NCI-H2227 (cell line): ENCODE measurements around the gene TMEM179.
"Not testable (repeated sequence)": the region's sequence is repeated elsewhere in the genome, so short reads cannot be mapped to it uniquely, and the experiment has no call there.

Experiments
- DNase-seq: peaks from one replicate; lab custom pipeline; 2025; ENCODE audit not compliant: unreplicated experiment; lab: John Stamatoyannopoulos, UW

TMEM179 gene

GRCh38 chr14:104638190-104638589 is 33.6 kb upstream of the TMEM179 start:
- no peak for DNase-seq

- DNase-seq, result no peak
Measured at GRCh38 chr14:104637546-104638003, 33.0 kb upstream of the TMEM179 start.

GRCh38 chr14:104636846-104637545 is 32.4 kb upstream of the TMEM179 start:
- DNase-seq, result not testable (repeated sequence)

- no peak for DNase-seq
Measured at GRCh38 chr14:104636131-104636530, 31.6 kb upstream of the TMEM179 start.

GRCh38 chr14:104635717-104636116 is 31.1 kb upstream of the TMEM179 start:
- DNase-seq, result no peak

GRCh38 chr14:104634886-104635570 is 30.5 kb upstream of the TMEM179 start:
- DNase-seq, result no peak

GRCh38 chr14:104634138-104634760 is 29.7 kb upstream of the TMEM179 start:
- no peak for DNase-seq

- DNase-seq, result no peak
Measured at GRCh38 chr14:104633276-104634137, 28.9 kb upstream of the TMEM179 start.

GRCh38 chr14:104632781-104633180 is 28.2 kb upstream of the TMEM179 start:
- no peak for DNase-seq

- DNase-seq, result no peak
Measured at GRCh38 chr14:104624939-104625338, 20.4 kb upstream of the TMEM179 start.

- DNase-seq, result no peak
Measured at GRCh38 chr14:104614126-104614812, 9.7 kb upstream of the TMEM179 start.

GRCh38 chr14:104611881-104612280 is 7.3 kb upstream of the TMEM179 start:
- DNase-seq, result no peak

GRCh38 chr14:104610749-104611310 is 6.3 kb upstream of the TMEM179 start:
- no peak for DNase-seq

GRCh38 chr14:104609666-104610065 is 5.1 kb upstream of the TMEM179 start:
- no peak for DNase-seq

GRCh38 chr14:104603711-104604401 is 716 bp downstream of the TMEM179 start:
- DNase-seq, result peak; percentile 39

- DNase-seq, result no peak
Measured at GRCh38 chr14:104602933-104603325, 1.6 kb downstream of the TMEM179 start.

GRCh38 chr14:104602315-104602932 is 2.1 kb downstream of the TMEM179 start:
- DNase-seq, result no peak

- peak; percentile 75 for DNase-seq
Measured at GRCh38 chr14:104601786-104602185, 2.8 kb downstream of the TMEM179 start.

- DNase-seq, result no peak
Measured at GRCh38 chr14:104600805-104601204, 3.8 kb downstream of the TMEM179 start.
